SK-N-SH treated with all-trans-retinoic acid at 6 μM for 48 hours (cell line): ENCODE data around the gene ANG.
"Not testable (repeated sequence)": the region's sequence is repeated elsewhere in the genome, so short reads cannot be mapped to it uniquely, and the experiment has no call there.

Experiments
- ATAC-seq: fragments of 200-7000 bp; cut with Tn5 transposase; 3 replicates; pipeline ENCODE4 v1.9.1; 2020; ENCODE audit warnings: mild to moderate bottlenecking, moderate library complexity
- ARNTL ChIP-seq: fragments of 450-650 bp; formaldehyde crosslinking; IDR thresholded peaks from 2 replicates; pipeline ENCODE4 v1.5.0; 2020; ENCODE audit warnings: low read depth, mild to moderate bottlenecking, moderate library complexity, borderline replicate concordance
- BACH2 ChIP-seq: fragments of 250-450 bp; sonication (Bioruptor Pico); IDR thresholded peaks from 2 replicates; pipeline ENCODE4 v1.9.0; 2021; ENCODE audit warnings: mild to moderate bottlenecking, borderline replicate concordance
- CSDC2 ChIP-seq: fragments of 250-450 bp; sonication (Bioruptor Pico); IDR thresholded peaks from 2 replicates; pipeline ENCODE4 v1.5.0; 2020; ENCODE audit warnings: mild to moderate bottlenecking, moderate library complexity
- ESRRG ChIP-seq: fragments of 250-450 bp; sonication (Bioruptor Pico); IDR thresholded peaks from 2 replicates; pipeline ENCODE4 v1.6.1; 2021; ENCODE audit warnings: mild to moderate bottlenecking
- GLIS3 ChIP-seq: fragments of 250-450 bp; sonication (Bioruptor Pico); IDR thresholded peaks from 2 replicates; pipeline ENCODE4 v1.5.0; 2020; ENCODE audit warnings: mild to moderate bottlenecking, moderate library complexity
- ISL1 ChIP-seq: fragments of 250-450 bp; sonication (Bioruptor Pico); IDR thresholded peaks from 2 replicates; pipeline ENCODE4 v2.1.2; 2022; ENCODE audit warnings: mild to moderate bottlenecking, moderate library complexity
- PPARA ChIP-seq: fragments of 250-450 bp; sonication (Bioruptor Pico); IDR thresholded peaks from 2 replicates; pipeline ENCODE4 v1.5.0; 2020; ENCODE audit warnings: mild to moderate bottlenecking, borderline replicate concordance
- RARB ChIP-seq: fragments of 250-450 bp; sonication (Bioruptor Pico); IDR thresholded peaks from 2 replicates; pipeline ENCODE4 v1.8.0; 2021; ENCODE audit warnings: mild to moderate bottlenecking, moderate library complexity
- SNAI2 ChIP-seq: fragments of 250-450 bp; sonication (Bioruptor Pico); IDR thresholded peaks from 2 replicates; pipeline ENCODE4 v1.5.0; 2020; ENCODE audit warnings: mild to moderate bottlenecking, moderate library complexity
- TCF4 ChIP-seq: fragments of 250-450 bp; sonication (Bioruptor Pico); IDR thresholded peaks from 2 replicates; pipeline ENCODE4 v1.8.0; 2021; ENCODE audit warnings: mild to moderate bottlenecking, moderate library complexity, borderline replicate concordance
- TOX ChIP-seq: fragments of 250-450 bp; sonication (Bioruptor Pico); IDR thresholded peaks from 2 replicates; pipeline ENCODE4 v1.8.0; 2021; ENCODE audit warnings: mild to moderate bottlenecking, moderate library complexity, borderline replicate concordance
- ZC3H10 ChIP-seq: fragments of 250-450 bp; sonication (Bioruptor Pico); IDR thresholded peaks from 2 replicates; pipeline ENCODE4 v1.5.1; 2021; ENCODE audit warnings: mild to moderate bottlenecking, moderate library complexity
- ZFP3 ChIP-seq: fragments of 250-450 bp; sonication (Bioruptor Pico); IDR thresholded peaks from 2 replicates; pipeline ENCODE4 v1.5.0; 2020; ENCODE audit warnings: mild to moderate bottlenecking, moderate library complexity
- ZFP30 ChIP-seq: fragments of 450-650 bp; formaldehyde crosslinking; IDR thresholded peaks from 2 replicates; pipeline ENCODE4 v1.5.0; 2022; ENCODE audit warnings: mild to moderate bottlenecking, moderate library complexity
- ZNF70 ChIP-seq: fragments of 450-650 bp; formaldehyde crosslinking; IDR thresholded peaks from 2 replicates; pipeline ENCODE4 v1.5.0; 2020; ENCODE audit warnings: mild to moderate bottlenecking, moderate library complexity
- ZNF8 ChIP-seq: fragments of 450-650 bp; formaldehyde crosslinking; IDR thresholded peaks from 2 replicates; pipeline ENCODE4 v1.5.0; 2020; ENCODE audit warnings: mild to moderate bottlenecking, moderate library complexity
- TF ChIP-seq, protein P1 (sequence below): fragments of 250-450 bp; sonication (Bioruptor Pico); IDR thresholded peaks from 2 replicates; pipeline ENCODE4 v1.5.1; 2021; ENCODE audit warnings: mild to moderate bottlenecking, moderate library complexity
- TF ChIP-seq, protein P2 (sequence below): fragments of 250-450 bp; sonication (Bioruptor Pico); IDR thresholded peaks from 2 replicates; pipeline ENCODE4 v1.8.0; 2021; ENCODE audit warnings: low read depth, mild to moderate bottlenecking, moderate library complexity, borderline replicate concordance
- TF ChIP-seq, protein P3 (sequence below): fragments of 250-450 bp; sonication (Bioruptor Pico); IDR thresholded peaks from 2 replicates; pipeline ENCODE4 v1.5.1; 2020; ENCODE audit warnings: low read depth, mild to moderate bottlenecking, moderate library complexity
- TF ChIP-seq, protein P4 (sequence below): fragments of 250-450 bp; sonication (Bioruptor Pico); IDR thresholded peaks from 2 replicates; pipeline ENCODE4 v1.8.0; 2020; ENCODE audit warnings: mild to moderate bottlenecking, moderate library complexity, borderline replicate concordance
- TF ChIP-seq, protein P5 (sequence below): fragments of 250-450 bp; sonication (Bioruptor Pico); IDR thresholded peaks from 2 replicates; pipeline ENCODE4 v1.5.0; 2020; ENCODE audit warnings: mild to moderate bottlenecking, moderate library complexity

Gene ANG

DNA sequence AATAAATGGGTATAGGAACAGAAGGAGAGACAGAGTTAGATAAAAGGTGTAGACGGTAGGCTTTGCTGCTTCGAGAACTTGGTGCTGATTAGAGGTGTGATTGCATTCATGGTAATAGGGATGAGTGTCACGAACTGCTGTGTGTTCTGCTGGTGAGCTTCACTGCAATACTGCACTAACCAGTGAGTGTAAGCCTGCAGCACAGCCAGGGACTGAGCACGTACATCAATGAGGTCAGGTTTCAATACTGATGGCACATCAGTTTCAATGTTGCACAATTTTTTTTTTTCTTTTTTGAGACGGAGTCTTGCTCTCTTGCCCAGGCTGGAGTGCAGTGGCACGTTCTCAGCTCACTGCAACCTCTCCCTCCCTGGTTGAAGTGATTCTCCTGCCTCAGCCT is 32.2 kb downstream of the ANG start:
- TF ChIP-seq, protein P1, sequence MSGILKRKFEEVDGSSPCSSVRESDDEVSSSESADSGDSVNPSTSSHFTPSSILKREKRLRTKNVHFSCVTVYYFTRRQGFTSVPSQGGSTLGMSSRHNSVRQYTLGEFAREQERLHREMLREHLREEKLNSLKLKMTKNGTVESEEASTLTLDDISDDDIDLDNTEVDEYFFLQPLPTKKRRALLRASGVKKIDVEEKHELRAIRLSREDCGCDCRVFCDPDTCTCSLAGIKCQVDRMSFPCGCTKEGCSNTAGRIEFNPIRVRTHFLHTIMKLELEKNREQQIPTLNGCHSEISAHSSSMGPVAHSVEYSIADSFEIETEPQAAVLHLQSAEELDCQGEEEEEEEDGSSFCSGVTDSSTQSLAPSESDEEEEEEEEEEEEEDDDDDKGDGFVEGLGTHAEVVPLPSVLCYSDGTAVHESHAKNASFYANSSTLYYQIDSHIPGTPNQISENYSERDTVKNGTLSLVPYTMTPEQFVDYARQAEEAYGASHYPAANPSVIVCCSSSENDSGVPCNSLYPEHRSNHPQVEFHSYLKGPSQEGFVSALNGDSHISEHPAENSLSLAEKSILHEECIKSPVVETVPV: no peak
- TF ChIP-seq RARB (CRISPR knock-in tag) (no peak), ZFP3 (CRISPR knock-in tag) (no peak), ZFP30 (no peak), ZC3H10 (no peak), ESRRG (CRISPR knock-in tag) (no peak), TCF4 (CRISPR knock-in tag) (no peak), TOX (CRISPR knock-in tag) (no peak), CSDC2 (CRISPR knock-in tag) (no peak), ZNF8 (CRISPR knock-in tag) (no peak)
- TF ChIP-seq, protein P2, sequence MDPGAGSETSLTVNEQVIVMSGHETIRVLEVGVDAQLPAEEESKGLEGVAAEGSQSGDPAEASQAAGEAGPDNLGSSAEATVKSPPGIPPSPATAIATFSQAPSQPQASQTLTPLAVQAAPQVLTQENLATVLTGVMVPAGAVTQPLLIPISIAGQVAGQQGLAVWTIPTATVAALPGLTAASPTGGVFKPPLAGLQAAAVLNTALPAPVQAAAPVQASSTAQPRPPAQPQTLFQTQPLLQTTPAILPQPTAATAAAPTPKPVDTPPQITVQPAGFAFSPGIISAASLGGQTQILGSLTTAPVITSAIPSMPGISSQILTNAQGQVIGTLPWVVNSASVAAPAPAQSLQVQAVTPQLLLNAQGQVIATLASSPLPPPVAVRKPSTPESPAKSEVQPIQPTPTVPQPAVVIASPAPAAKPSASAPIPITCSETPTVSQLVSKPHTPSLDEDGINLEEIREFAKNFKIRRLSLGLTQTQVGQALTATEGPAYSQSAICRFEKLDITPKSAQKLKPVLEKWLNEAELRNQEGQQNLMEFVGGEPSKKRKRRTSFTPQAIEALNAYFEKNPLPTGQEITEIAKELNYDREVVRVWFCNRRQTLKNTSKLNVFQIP: no peak
- ATAC-seq: no peak

DNA sequence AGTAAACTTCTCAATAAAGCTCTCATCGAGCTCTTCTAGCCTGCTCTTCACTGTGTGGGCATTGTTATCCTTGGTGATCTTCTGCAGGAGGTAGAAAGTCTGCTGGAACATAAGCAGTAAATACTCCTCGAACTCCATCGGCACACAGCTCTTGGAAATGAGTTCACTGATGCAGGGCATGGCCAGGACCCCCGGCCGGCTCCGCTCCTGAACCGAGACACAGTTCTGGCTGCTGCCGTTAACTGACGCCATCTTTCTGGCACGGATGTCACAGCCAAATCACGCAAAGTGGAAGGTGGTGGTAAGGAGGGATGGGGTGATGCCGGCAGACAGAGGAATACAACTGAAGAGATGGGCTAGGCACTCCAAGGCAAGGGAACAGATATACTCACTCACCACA is 33.5 kb downstream of the ANG start:
- ATAC-seq: no peak
- no peak for TF ChIP-seq ZFP30
- no peak for TF ChIP-seq ZC3H10
- no peak for TF ChIP-seq ZFP3 (CRISPR knock-in tag)
- TF ChIP-seq, protein P2: no peak
- no peak for TF ChIP-seq ZNF8 (CRISPR knock-in tag)
- TF ChIP-seq, protein P3, sequence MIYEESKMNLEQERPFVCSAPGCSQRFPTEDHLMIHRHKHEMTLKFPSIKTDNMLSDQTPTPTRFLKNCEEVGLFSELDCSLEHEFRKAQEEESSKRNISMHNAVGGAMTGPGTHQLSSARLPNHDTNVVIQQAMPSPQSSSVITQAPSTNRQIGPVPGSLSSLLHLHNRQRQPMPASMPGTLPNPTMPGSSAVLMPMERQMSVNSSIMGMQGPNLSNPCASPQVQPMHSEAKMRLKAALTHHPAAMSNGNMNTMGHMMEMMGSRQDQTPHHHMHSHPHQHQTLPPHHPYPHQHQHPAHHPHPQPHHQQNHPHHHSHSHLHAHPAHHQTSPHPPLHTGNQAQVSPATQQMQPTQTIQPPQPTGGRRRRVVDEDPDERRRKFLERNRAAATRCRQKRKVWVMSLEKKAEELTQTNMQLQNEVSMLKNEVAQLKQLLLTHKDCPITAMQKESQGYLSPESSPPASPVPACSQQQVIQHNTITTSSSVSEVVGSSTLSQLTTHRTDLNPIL (CRISPR knock-in tag): no peak
- TF ChIP-seq, protein P4, sequence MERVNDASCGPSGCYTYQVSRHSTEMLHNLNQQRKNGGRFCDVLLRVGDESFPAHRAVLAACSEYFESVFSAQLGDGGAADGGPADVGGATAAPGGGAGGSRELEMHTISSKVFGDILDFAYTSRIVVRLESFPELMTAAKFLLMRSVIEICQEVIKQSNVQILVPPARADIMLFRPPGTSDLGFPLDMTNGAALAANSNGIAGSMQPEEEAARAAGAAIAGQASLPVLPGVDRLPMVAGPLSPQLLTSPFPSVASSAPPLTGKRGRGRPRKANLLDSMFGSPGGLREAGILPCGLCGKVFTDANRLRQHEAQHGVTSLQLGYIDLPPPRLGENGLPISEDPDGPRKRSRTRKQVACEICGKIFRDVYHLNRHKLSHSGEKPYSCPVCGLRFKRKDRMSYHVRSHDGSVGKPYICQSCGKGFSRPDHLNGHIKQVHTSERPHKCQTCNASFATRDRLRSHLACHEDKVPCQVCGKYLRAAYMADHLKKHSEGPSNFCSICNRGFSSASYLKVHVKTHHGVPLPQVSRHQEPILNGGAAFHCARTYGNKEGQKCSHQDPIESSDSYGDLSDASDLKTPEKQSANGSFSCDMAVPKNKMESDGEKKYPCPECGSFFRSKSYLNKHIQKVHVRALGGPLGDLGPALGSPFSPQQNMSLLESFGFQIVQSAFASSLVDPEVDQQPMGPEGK (CRISPR knock-in tag): no peak
- TF ChIP-seq ESRRG (CRISPR knock-in tag): no peak
- TF ChIP-seq GLIS3 (CRISPR knock-in tag): no peak
- TF ChIP-seq BACH2: no peak
- TF ChIP-seq ISL1: no peak
- TF ChIP-seq ARNTL (CRISPR knock-in tag): no peak
- no peak for TF ChIP-seq ZNF70
- TF ChIP-seq CSDC2 (CRISPR knock-in tag): no peak

DNA sequence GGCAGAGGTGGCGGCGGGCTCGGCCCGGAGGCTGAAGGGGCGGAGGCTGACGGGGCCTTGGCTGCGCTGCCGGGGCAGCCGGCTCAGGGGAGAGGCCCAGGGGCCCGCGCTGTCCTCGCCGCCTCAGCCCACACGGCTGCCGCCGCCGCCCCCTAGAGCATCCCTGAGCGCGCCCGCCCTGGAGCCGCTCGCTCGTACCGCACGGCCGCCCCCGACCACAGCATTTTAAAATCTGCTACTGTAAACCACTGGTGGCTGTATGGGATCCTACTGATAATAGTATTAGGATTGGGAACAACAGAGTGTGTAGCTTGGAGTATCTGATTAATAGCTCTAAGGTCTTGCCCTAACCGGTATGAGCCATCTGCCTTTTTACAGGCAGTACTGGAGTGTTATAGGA is 34.9 kb downstream of the ANG start:
- no peak; the same call in 2 of the 3 replicates for ATAC-seq
- TF ChIP-seq TCF4 (CRISPR knock-in tag) (no peak), ZC3H10 (no peak), ISL1 (no peak), PPARA (CRISPR knock-in tag) (no peak), RARB (CRISPR knock-in tag) (no peak), GLIS3 (CRISPR knock-in tag) (no peak), TOX (CRISPR knock-in tag) (no peak), SNAI2 (CRISPR knock-in tag) (no peak)
- TF ChIP-seq, protein P3 (CRISPR knock-in tag): no peak
- TF ChIP-seq, protein P4 (CRISPR knock-in tag): no peak
- TF ChIP-seq, protein P5, sequence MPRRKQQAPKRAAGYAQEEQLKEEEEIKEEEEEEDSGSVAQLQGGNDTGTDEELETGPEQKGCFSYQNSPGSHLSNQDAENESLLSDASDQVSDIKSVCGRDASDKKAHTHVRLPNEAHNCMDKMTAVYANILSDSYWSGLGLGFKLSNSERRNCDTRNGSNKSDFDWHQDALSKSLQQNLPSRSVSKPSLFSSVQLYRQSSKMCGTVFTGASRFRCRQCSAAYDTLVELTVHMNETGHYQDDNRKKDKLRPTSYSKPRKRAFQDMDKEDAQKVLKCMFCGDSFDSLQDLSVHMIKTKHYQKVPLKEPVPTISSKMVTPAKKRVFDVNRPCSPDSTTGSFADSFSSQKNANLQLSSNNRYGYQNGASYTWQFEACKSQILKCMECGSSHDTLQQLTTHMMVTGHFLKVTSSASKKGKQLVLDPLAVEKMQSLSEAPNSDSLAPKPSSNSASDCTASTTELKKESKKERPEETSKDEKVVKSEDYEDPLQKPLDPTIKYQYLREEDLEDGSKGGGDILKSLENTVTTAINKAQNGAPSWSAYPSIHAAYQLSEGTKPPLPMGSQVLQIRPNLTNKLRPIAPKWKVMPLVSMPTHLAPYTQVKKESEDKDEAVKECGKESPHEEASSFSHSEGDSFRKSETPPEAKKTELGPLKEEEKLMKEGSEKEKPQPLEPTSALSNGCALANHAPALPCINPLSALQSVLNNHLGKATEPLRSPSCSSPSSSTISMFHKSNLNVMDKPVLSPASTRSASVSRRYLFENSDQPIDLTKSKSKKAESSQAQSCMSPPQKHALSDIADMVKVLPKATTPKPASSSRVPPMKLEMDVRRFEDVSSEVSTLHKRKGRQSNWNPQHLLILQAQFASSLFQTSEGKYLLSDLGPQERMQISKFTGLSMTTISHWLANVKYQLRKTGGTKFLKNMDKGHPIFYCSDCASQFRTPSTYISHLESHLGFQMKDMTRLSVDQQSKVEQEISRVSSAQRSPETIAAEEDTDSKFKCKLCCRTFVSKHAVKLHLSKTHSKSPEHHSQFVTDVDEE (CRISPR knock-in tag): no peak

DNA sequence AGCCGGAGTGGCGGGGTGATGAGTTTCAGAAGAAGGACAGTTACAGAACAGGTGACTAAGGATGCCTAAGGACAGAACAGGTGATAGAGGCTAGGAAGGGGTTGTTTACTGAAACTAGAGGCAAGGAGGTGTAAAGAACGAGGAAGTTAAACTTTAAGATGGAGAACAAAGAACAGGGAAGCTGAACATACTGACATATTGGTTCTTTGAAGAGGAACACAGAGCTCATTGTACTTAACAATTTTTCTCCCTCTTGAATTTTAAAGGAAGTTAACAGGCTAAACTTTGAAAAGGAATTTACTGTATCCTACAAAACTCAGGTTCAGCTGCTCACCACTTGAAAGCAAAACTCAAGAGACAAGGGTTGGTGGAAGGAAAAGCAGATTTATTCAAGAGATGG is 37.6 kb downstream of the ANG start:
- ATAC-seq: not testable (repeated sequence)
